Heart left ventricle (tissue), 16 donors: ENCODE data around the gene EDA. TPM values are rescaled to one million over a fixed set of nuclear protein-coding genes. Genes with fewer than 3 reads are reported as not detected.

Experiments used
- ATAC-seq, 4 donors: fragments of 200-7000 bp; cut with Tn5 transposase; one replicate each; pipeline ENCODE4 v1.9.1; 2020 to 2022; ENCODE audit warnings: moderate library complexity in 4 of 4, mild to moderate bottlenecking in 3 of 4, moderate number of reproducible peaks in 1 of 4
- DNase-seq, 5 donors: peaks; one replicate each; pipeline ENCODE4 v3.0.0-alpha.2; 2020
- H3K27ac ChIP-seq, 12 donors: fragments of 200-600 bp; sonication (generic) in 4 of 12; one replicate each; pipeline versions ENCODE4 v1.5.0 to v1.8.0; 2016 to 2022; ENCODE audit warnings: mild to moderate bottlenecking in 2 of 12
- H3K27me3 ChIP-seq, 9 donors: fragments of 200-600 bp; sonication (generic) in 2 of 9; one replicate each; pipeline versions ENCODE4 v1.5.1 to v1.8.0; 2016 to 2022; ENCODE audit warnings: mild to moderate bottlenecking in 3 of 9
- H3K36me3 ChIP-seq, 9 donors: fragments of 200-600 bp; sonication (generic) in 2 of 9; one replicate each; pipeline versions ENCODE4 v1.5.0 to v1.8.0; 2018 to 2022; ENCODE audit warnings: mild to moderate bottlenecking in 2 of 9
- H3K4me1 ChIP-seq, 12 donors: fragments of 200-600 bp; sonication (generic) in 4 of 12; one replicate each; pipeline versions ENCODE4 v1.5.0 to v1.8.0; 2016 to 2022; ENCODE audit warnings: mild to moderate bottlenecking in 3 of 12
- H3K4me3 ChIP-seq, 12 donors: fragments of 200-600 bp; sonication (generic) in 4 of 12; one replicate each; pipeline versions ENCODE4 v1.5.0 to v1.8.0; 2017 to 2022; ENCODE audit warnings: mild to moderate bottlenecking in 9 of 12, moderate library complexity in 4 of 12
- H3K9me3 ChIP-seq, 12 donors: fragments of 200-600 bp; sonication (generic) in 4 of 12; one replicate each; pipeline versions ENCODE4 v1.5.0 to v1.8.0; 2016 to 2022; ENCODE audit warnings: mild to moderate bottlenecking in 1 of 12
- POLR2A ChIP-seq, 2 donors: fragments of 450-650 bp; IDR thresholded peaks; one replicate each; pipeline ENCODE4 v1.6.1; 2017; ENCODE audit warnings: antibody characterized with exemption in 2 of 2, mild to moderate bottlenecking in 2 of 2, moderate library complexity in 2 of 2
- WGBS, 4 donors: extraction: QIAGEN DNeasy Blood & Tissue Kit in 2 of 4; methylation state at CpG; one replicate each; pipeline versions ENCODE4 v1.1.5 to v1.1.7; 2013 to 2018; 5-methylcytosine and 5-hydroxymethylcytosine counted together
- intact Hi-C, 10 donors: fragments of 100-400 bp; cut with DNase I; formaldehyde crosslinking; loops; one replicate each; pipeline versions ENCODE4 v1.11.1 to v1.14.2; 2022
- polyA plus RNA-seq, 2 donors: library from polyadenylated mRNA; stranded (reverse); fragments of 200-250 nt; gene quantifications; one replicate each; pipeline ENCODE4 v1.2.3, GENCODE V29; 2013
- total RNA-seq, 9 donors: library from RNA; depleted of rRNA in 2 of 9; stranded (reverse); fragments of >200 nt in 2 of 9; fragmentation: NEBNext Ultra II Directional in 3 of 9; extraction: Animal tissue kit (Norgen Biotek cat#: 25700) in 3 of 9; gene quantifications; one replicate each; pipeline versions ENCODE4 v1.1.0 to v1.2.4, GENCODE V29; 2016 to 2023
- TF ChIP-seq, protein P1 (sequence below), 12 donors: fragments of 200-600 bp; sonication (generic) in 4 of 12; IDR thresholded peaks; one replicate each; pipeline versions ENCODE4 v1.5.0 to v1.8.0; 2018 to 2022; ENCODE audit warnings: antibody characterized with exemption in 12 of 12, mild to moderate bottlenecking in 5 of 12
- donor health status: ischemic (EF 13 %, LVEDD 7.1; RV severe dilation, severe dysfunction).
- donor health status: healthy with polysubstance abuse.
- donor health status: DM: no; HTN: yes; CAD: no.
- donor health status: DM: no; HTN: no; CAD: no.
- donor health status: ischemic (EF 25% LVEDD 6.9; RV normal size, moderate dysfunction).
- donor health status: ischemic (EF 25% LVEDD 5.7; RV mildly dilated, moderate dysfunction).
- donor health status: healthy.
- donor health status: DM: yes; HTN: yes; CAD: no.
- donor health status: ischemic (EF 35%, LVEDD 5.7; RV mildly dilated, moderate dysfunction).
- donor health status: nonischemic (EF 11% LVEDD 7.7; RV severe dilation, severe dysfunction).
- donor health status: DM: yes; HTN: yes; CAD: no.
- donor health status: PGD.
- donor health status: ischemic (EF 29% LVEDD 5.4; RV normal size, mild dysfunction).
- donor health status: nonischemic (EF 23%, LVEDD 6.1; RV moderate dilation, normal function).

EDA gene
- total and polyA plus RNA-seq, 11 donors: 2.1 to 13.6 (median 6.3) TPM

DNA sequence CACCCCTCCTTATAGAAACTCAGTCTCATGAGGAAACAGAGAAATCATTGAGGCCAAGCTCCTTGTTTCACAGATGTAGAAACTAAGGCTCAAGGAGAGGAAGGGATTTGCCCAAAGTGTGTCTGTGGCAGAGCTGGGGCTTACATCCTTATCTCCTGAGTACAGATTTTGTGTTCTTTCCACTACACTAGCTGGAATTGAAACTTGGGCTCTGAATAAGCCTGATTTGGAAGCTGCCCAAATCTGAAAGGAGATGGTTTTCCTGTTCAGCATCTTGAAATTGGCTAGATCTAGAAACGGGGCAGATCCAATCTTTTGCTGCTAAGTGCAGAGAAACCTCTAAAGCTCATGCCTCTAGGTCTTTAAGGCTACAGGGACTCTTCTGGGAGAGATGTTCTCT is 409.6 kb downstream of the EDA start:
- Histone ChIP-seq H3K4me1 (peaks cover 0 to 27% (median 1%) of the 10 kb centered on the region in 12 donors), H3K36me3 (no peaks in the 10 kb centered on the region), H3K4me3 (no peak overlapping the region), H3K27me3 (peaks cover 0 to 21% (median 0%) of the 10 kb centered on the region in 9 donors), H3K9me3 (no peaks in the 10 kb centered on the region), H3K27ac (peak overlapping the region in 1 of 12 donors; percentile 9)
- WGBS, 4 donors: 30 to 62% (median 32%) methylated on average over 1 of the region's 1 CpG
- peak in 2 of 4 donors; percentile 17 to 20 for ATAC-seq
- TF ChIP-seq, protein P1, sequence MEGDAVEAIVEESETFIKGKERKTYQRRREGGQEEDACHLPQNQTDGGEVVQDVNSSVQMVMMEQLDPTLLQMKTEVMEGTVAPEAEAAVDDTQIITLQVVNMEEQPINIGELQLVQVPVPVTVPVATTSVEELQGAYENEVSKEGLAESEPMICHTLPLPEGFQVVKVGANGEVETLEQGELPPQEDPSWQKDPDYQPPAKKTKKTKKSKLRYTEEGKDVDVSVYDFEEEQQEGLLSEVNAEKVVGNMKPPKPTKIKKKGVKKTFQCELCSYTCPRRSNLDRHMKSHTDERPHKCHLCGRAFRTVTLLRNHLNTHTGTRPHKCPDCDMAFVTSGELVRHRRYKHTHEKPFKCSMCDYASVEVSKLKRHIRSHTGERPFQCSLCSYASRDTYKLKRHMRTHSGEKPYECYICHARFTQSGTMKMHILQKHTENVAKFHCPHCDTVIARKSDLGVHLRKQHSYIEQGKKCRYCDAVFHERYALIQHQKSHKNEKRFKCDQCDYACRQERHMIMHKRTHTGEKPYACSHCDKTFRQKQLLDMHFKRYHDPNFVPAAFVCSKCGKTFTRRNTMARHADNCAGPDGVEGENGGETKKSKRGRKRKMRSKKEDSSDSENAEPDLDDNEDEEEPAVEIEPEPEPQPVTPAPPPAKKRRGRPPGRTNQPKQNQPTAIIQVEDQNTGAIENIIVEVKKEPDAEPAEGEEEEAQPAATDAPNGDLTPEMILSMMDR (IDR thresholded peaks at IDR 0.05): no peak
- TF ChIP-seq POLR2A (IDR thresholded peaks at IDR 0.05): no peak
- intact Hi-C loops: loop anchor here in 2 of 10 donors (5.0 to 10.0 kb wide), 2 partner anchors 408 to 411 kb away; partner anchors contain the start of gene EDA (in 2 of the 2)
- no peak for DNase-seq

DNA sequence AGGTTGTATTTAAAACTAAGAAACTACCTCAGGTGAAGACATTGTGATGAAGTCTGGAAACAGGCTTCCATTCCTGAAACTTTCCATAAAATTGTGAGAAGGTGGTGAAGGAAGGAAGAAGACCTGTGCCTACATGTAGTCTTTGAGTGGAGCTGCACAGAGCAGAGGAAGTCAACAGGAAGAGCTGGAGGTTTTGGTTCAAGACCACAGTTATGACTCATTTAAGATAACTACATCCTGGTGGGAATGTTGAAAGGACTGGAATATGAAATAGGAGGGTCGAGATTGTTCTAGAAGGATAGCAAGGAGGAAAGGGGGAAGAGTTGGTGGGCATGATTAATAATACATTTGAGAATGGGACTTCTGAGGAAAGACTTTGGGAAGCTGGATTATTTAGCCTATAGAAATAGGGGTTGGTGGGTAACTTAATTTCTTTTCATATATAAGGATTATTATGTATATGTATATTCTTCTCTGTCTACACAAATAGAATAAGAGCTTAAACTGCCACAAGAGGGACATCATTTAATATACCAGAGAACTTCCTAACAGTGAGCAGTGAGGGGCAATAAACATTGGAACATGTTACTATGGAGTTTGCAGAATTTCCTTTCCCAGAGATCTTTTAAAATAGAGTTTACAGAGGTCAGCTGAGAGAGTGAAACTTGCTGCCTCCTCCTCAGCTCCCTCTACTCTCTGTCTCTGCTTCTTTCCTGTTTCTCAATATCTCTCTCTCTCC is 410.4 kb downstream of the EDA start:
- Histone ChIP-seq H3K27me3 (peaks cover 0 to 26% (median 0%) of the 10 kb centered on the region in 9 donors), H3K27ac (peak overlapping the region in 1 of 12 donors; percentile 9), H3K36me3 (no peaks in the 10 kb centered on the region), H3K4me3 (no peak overlapping the region), H3K4me1 (peaks cover 0 to 27% (median 1%) of the 10 kb centered on the region in 12 donors), H3K9me3 (no peaks in the 10 kb centered on the region)
- 22 to 37% (median 31%) methylated on average over 1 of the region's 1 CpG for WGBS, 4 donors
- no peak for DNase-seq
- intact Hi-C loops: loop anchor here in 2 of 10 donors (5.0 to 10.0 kb wide), 2 partner anchors 409 to 411 kb away; partner anchors contain the start of gene EDA (in 2 of the 2)
- ATAC-seq: no peak
- TF ChIP-seq, protein P1 (IDR thresholded peaks at IDR 0.05): no peak
- TF ChIP-seq POLR2A (IDR thresholded peaks at IDR 0.05): no peak

DNA sequence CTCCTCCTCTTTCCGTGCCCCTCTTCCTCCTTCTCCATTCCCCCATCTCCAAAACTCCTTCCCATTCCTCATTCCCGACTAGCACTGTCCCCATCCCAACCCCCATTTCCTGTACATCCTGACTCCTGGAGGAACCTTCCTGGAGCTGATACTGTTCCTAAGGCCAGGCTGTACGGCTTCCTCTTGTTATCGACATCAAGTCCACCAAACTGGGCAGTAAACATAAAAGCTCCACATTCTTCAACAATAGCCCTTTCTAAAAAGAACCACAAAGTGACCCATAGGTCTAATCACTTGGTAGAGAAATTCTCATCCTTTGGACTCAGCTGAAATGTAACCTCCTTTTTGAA is 410.9 kb downstream of the EDA start:
- DNase-seq (no peak), ATAC-seq (no peak)
- WGBS, 4 donors: 48 to 63% (median 50%) methylated on average over 4 of the region's 4 CpGs
- H3K9me3 ChIP-seq: no peaks in the 10 kb centered on the region
- intact Hi-C loops: loop anchor here in 2 of 10 donors (5.0 to 10.0 kb wide), 2 partner anchors 410 to 412 kb away; partner anchors contain the start of gene EDA (in 2 of the 2)
- no peaks in the 10 kb centered on the region for H3K36me3 ChIP-seq
- H3K27ac ChIP-seq: no peak overlapping the region
- H3K4me1 ChIP-seq: peaks cover 0 to 27% (median 1%) of the 10 kb centered on the region in 12 donors
- H3K4me3 ChIP-seq: no peak overlapping the region
- peaks cover 0 to 26% (median 0%) of the 10 kb centered on the region in 9 donors for H3K27me3 ChIP-seq
- TF ChIP-seq, protein P1 (IDR thresholded peaks at IDR 0.05): no peak
- TF ChIP-seq POLR2A (IDR thresholded peaks at IDR 0.05): no peak

DNA sequence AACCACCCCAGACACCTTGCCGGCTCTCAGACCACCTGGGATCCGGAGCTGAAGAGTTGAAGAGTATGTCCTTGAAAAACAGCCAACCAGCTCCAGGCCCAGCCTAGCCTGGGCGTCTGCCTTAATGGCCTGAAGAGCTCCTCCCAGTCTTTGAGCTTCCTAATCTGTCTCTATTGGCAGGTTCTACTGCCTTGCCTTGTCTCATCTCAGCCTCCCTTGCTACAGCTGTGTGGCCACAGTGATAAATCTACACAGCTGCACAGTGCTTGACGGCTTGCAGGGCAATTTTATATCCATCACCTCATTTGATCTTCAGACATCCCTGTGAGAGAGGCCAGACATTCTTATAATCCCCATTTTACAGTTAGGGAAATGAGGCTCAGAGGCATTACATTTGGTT is 413.9 kb downstream of the EDA start:
- Histone ChIP-seq H3K27me3 (peaks cover 0 to 26% (median 0%) of the 10 kb centered on the region in 9 donors), H3K27ac (no peak overlapping the region), H3K4me1 (peaks cover 0 to 27% (median 1%) of the 10 kb centered on the region in 12 donors), H3K9me3 (no peaks in the 10 kb centered on the region), H3K36me3 (no peaks in the 10 kb centered on the region), H3K4me3 (no peak overlapping the region)
- WGBS, 4 donors: 50 to 62% (median 55%) methylated on average over 4 of the region's 4 CpGs
- no peak for DNase-seq
- TF ChIP-seq, protein P1 (IDR thresholded peaks at IDR 0.05): no peak
- TF ChIP-seq POLR2A (IDR thresholded peaks at IDR 0.05): no peak
- intact Hi-C loops: loop anchor here (1.0 to 10.0 kb wide), 10 partner anchors 67 to 605 kb away; partner anchors contain the start of gene EDA (in 7 of the 10)
- ATAC-seq: peak in 3 of 4 donors; percentile 33 to 64 (median 62)
